K562 (cell line): ENCODE measurements around the gene CCDC141. TPM values are rescaled to one million over a fixed set of nuclear protein-coding genes. Genes with fewer than 3 reads are reported as not detected.

Source experiments
- ATAC-seq: fragments of 200-7000 bp; cut with Tn5 transposase; 3 replicates; pipeline ENCODE4 v1.9.1; 2020; ENCODE audit warnings: moderate library complexity
- BruUV-seq: library from RNA; stranded (reverse); fragments of 400-500 nt; replicated peaks from 2 replicates; lab custom pipeline; 2021; lab: Mats Ljungman, UMichigan
- CTCF ChIA-PET: fragments of 300-600 bp; formaldehyde crosslinking; extraction: SDS; loops from one replicate; lab custom pipeline; 2021; ENCODE audit warnings: low intra/inter-chr PET ratio; lab: Yijun Ruan, JAX
- POLR2A ChIA-PET: fragments of 300-600, 350-650 bp; sonication (Branson Sonifier 250); formaldehyde crosslinking; extraction: SDS; loops from one replicate; lab custom pipeline; 2021; ENCODE audit warnings: antibody characterized with exemption, inconsistent platforms; lab: Yijun Ruan, JAX
- DNase-seq, 4 experiments: peaks; one replicate each; pipeline versions ENCODE4 v3.0.0 to v3.0.0-alpha.2; 2011 to 2018; ENCODE audit warnings: low spot score in 3 of 4, mixed read lengths in 3 of 4; ENCODE audit errors: extremely low read depth in 1 of 4
- FAIRE-seq: peaks from 2 replicates; lab custom pipeline; 2011; peaks lifted over from hg19 to GRCh38; lab: Jason Lieb, UNC
- H2AFZ ChIP-seq: 2 replicates; pipeline ENCODE4 v1.6.0; 2011; ENCODE audit warnings: low read depth, low read length, control low read depth, inconsistent platforms
- H3K27ac ChIP-seq: fragments of 200-600 bp; 3 replicates; pipeline ENCODE4 v1.8.0; 2011; ENCODE audit warnings: low read depth, mild to moderate bottlenecking, control low read depth, inconsistent platforms, low read length, moderate library complexity, mixed read lengths; ENCODE audit errors: extremely low read depth
- H3K27me3 ChIP-seq, 2 experiments: fragments of 300-600 bp in 1 of 2; 2 replicates in 1 of 2; 3 replicates in 1 of 2; pipeline versions ENCODE4 v1.6.0 to v1.8.0; 2011; ENCODE audit warnings: inconsistent platforms in 2 of 2, low read length in 2 of 2, mild to moderate bottlenecking in 1 of 2, mixed read lengths in 1 of 2, moderate library complexity in 1 of 2; ENCODE audit not compliant: control insufficient read depth in 2 of 2, insufficient read depth in 2 of 2
- H3K36me3 ChIP-seq: fragments of 300-600 bp; 3 replicates; pipeline ENCODE4 v1.8.0; 2011; ENCODE audit warnings: mild to moderate bottlenecking, low read length, inconsistent platforms; ENCODE audit not compliant: control insufficient read depth, insufficient read depth
- H3K4me1 ChIP-seq, 2 experiments: fragments of 200-600 bp in 1 of 2; replicated peaks in 1 of 2; 2 replicates in 1 of 2; 3 replicates in 1 of 2; pipeline versions ENCODE4 v1.5.1 to v1.8.0; 2011; ENCODE audit warnings: inconsistent platforms in 2 of 2, low read length in 2 of 2, mild to moderate bottlenecking in 1 of 2, mixed read lengths in 1 of 2, moderate library complexity in 1 of 2; ENCODE audit not compliant: control insufficient read depth in 2 of 2, insufficient read depth in 2 of 2
- H3K4me2 ChIP-seq: 2 replicates; pipeline ENCODE4 v1.6.1; 2011; ENCODE audit warnings: low read length, control low read depth, inconsistent platforms, mixed read lengths; ENCODE audit not compliant: insufficient read depth
- H3K4me3 ChIP-seq: fragments of 200-600 bp; sonication (generic), shearing (Covaris generic); 2 replicates; pipeline ENCODE4 v1.5.1; 2016; ENCODE audit warnings: control low read depth, inconsistent platforms
- H3K79me2 ChIP-seq: fragments of 200-600 bp; 3 replicates; pipeline ENCODE4 v1.8.0; 2011; ENCODE audit warnings: low read length, inconsistent platforms; ENCODE audit not compliant: control insufficient read depth, insufficient read depth
- H3K9ac ChIP-seq, 2 experiments: 2 replicates each; pipeline versions ENCODE4 v1.6.0 to v1.6.1; 2011; ENCODE audit warnings: low read depth in 2 of 2, low read length in 2 of 2, control low read depth in 1 of 2, inconsistent platforms in 1 of 2, mild to moderate bottlenecking in 1 of 2, mixed read lengths in 1 of 2; ENCODE audit not compliant: insufficient read depth in 1 of 2
- H3K9me1 ChIP-seq: one replicate; pipeline ENCODE4 v1.6.0; 2011; ENCODE audit warnings: inconsistent platforms, mild to moderate bottlenecking, low read length, moderate library complexity; ENCODE audit not compliant: control insufficient read depth, insufficient read depth
- H3K9me3 ChIP-seq: replicated peaks from 2 replicates; pipeline ENCODE4 v1.5.1; 2011; ENCODE audit warnings: low read depth, low read length, inconsistent platforms; ENCODE audit not compliant: control insufficient read depth, insufficient read depth
- H4K20me1 ChIP-seq: replicated peaks from 2 replicates; pipeline ENCODE4 v1.6.1; 2011; ENCODE audit warnings: low read length, inconsistent platforms, mixed read lengths; ENCODE audit not compliant: control insufficient read depth, insufficient read depth
- BCL6 ChIP-seq: fragments of 250-450 bp; sonication (Bioruptor Pico); IDR thresholded peaks from 2 replicates; pipeline ENCODE4 v1.4.0; 2020
- CREB3 ChIP-seq: fragments of 450-650 bp; conservative IDR thresholded peaks from 2 replicates; pipeline ENCODE4 v1.6.1; 2016; ENCODE audit warnings: missing genetic modification characterization, low read depth, mild to moderate bottlenecking, missing compliant biosample characterization, moderate library complexity
- FOXK2 ChIP-seq, 2 experiments: fragments of 450-650 bp; IDR thresholded peaks in 1 of 2; conservative IDR thresholded peaks in 1 of 2; 2 replicates each; pipeline ENCODE4 v1.6.1; 2016; ENCODE audit warnings: low read depth in 2 of 2, mild to moderate bottlenecking in 1 of 2
- KDM5B ChIP-seq: fragments of 200-600 bp; sonication (generic); IDR thresholded peaks from 2 replicates; pipeline ENCODE4 v1.6.1; 2012; ENCODE audit warnings: low read depth, mild to moderate bottlenecking, moderate library complexity, low read length, control low read depth, inconsistent platforms; ENCODE audit not compliant: insufficient replicate concordance
- MCM2 ChIP-seq: fragments of 450-650 bp; IDR thresholded peaks from 2 replicates; pipeline ENCODE4 v1.6.1; 2017; ENCODE audit warnings: low read depth, mild to moderate bottlenecking
- MITF ChIP-seq: IDR thresholded peaks from 2 replicates; pipeline ENCODE4 v1.6.1; 2014; ENCODE audit warnings: antibody characterized with exemption
- RBM34 ChIP-seq: fragments of 200-400 bp; formaldehyde crosslinking; IDR thresholded peaks from 2 replicates; pipeline ENCODE4 v1.6.1; 2018; ENCODE audit warnings: low read length, borderline replicate concordance; ENCODE audit not compliant: insufficient read depth
- RHOXF2B ChIP-seq: fragments of 250-450 bp; sonication (Bioruptor Pico); conservative IDR thresholded peaks from 2 replicates; pipeline ENCODE4 v1.5.1; 2021
- SMAD3 ChIP-seq: fragments of 450-650 bp; formaldehyde crosslinking; conservative IDR thresholded peaks from 2 replicates; pipeline ENCODE4 v1.4.0; 2020; ENCODE audit warnings: mild to moderate bottlenecking
- TAF7 ChIP-seq: fragments of 450-650 bp; IDR thresholded peaks from 2 replicates; pipeline ENCODE4 v1.6.1; 2016; ENCODE audit warnings: missing genetic modification characterization, missing compliant biosample characterization
- ZNF668 ChIP-seq: fragments of 250-450 bp; sonication (Bioruptor Pico); IDR thresholded peaks from 2 replicates; pipeline ENCODE4 v1.8.0; 2022; ENCODE audit warnings: mild to moderate bottlenecking, inconsistent platforms
- WGBS: fragments of 100-300 bp; shearing (Covaris generic); methylation state at CpG from one replicate; pipeline ENCODE4 v1.1.6; 2016; ENCODE audit warnings: low coverage, mixed read lengths; ENCODE audit not compliant: insufficient coverage; ENCODE audit errors: missing lambda C conversion rate; 5-methylcytosine and 5-hydroxymethylcytosine counted together
- in situ Hi-C: fragments of 300-500 bp; cut with MboI; formaldehyde crosslinking; loops from 4 replicates; pipeline ENCODE4 v1.15.0; 2018; ENCODE audit warnings: inconsistent platforms, mixed read lengths
- intact Hi-C: fragments of 100-400 bp; cut with micrococcal nuclease; formaldehyde crosslinking; loops from 2 replicates; pipeline ENCODE4 v1.14.2; 2022
- polyA plus RNA-seq, 8 experiments: library from polyadenylated mRNA; depleted of rRNA in 4 of 8; stranded (reverse) in 5 of 8; unstranded in 3 of 8; fragments of >200 nt; fragmentation: Nextera tagmentation in 2 of 8; fragmentation: Illumina TruSeq in 1 of 8; extraction: Ambion mirVana in 2 of 8; extraction: Trizol in 1 of 8; gene quantifications; 2 replicates each; pipeline versions ENCODE4 v1.2.1 to v1.2.3, GENCODE V29; 2011 to 2014; ENCODE audit warnings: inconsistent platforms in 1 of 8, missing spikeins in 1 of 8
- total RNA-seq, 7 experiments: library from RNA; depleted of rRNA in 6 of 7; stranded (reverse); fragments of >200 nt in 6 of 7; fragmentation: Illumina TruSeq in 2 of 7; extraction: Trizol in 2 of 7; gene quantifications; 2 replicates each; pipeline versions ENCODE4 v1.2.1 to v1.2.3, GENCODE V29; 2011 to 2021; ENCODE audit warnings: low replicate concordance in 1 of 7

Gene CCDC141
- total and polyA plus RNA-seq, 9 of the 15 experiments (the other 6 are each of a cell fraction or from before 2014, with no cell fraction given), result 0.09 TPM; not detected in 8

GRCh38 chr2:178928077-178928476, 121.9 kb downstream of the CCDC141 start:
- in situ Hi-C loops, result no loop called here
- H3K9me3 ChIP-seq, result no peaks in the 10 kb centered on the region
- no peak for ATAC-seq
- no peak for DNase-seq
- H3K4me2 ChIP-seq, result no peak overlapping the region
- no peak for FAIRE-seq
- no peaks in the 10 kb centered on the region for H3K4me1 ChIP-seq
- POLR2A ChIA-PET, result no interaction called here
- H3K9me1 ChIP-seq, result no peaks in the 10 kb centered on the region
- intact Hi-C loops, result no loop called here
- no peak overlapping the region for H3K4me3 ChIP-seq
- CTCF ChIA-PET, result no interaction called here
- H4K20me1 ChIP-seq, result no peaks in the 10 kb centered on the region
- WGBS, result 0% methylated on average over 4 of the region's 4 CpGs
- no peak overlapping the region for H2AFZ ChIP-seq
- TF ChIP-seq BCL6 (CRISPR knock-in tag), result no peak
- no peak for TF ChIP-seq KDM5B
- TF ChIP-seq MITF, result no peak
- no peak for TF ChIP-seq ZNF668 (CRISPR knock-in tag)
- TF ChIP-seq CREB3 (tag), result no peak
- TF ChIP-seq TAF7 (tag), result no peak
- no peak for TF ChIP-seq SMAD3
- no peak for TF ChIP-seq FOXK2 (conservative IDR thresholded peaks at IDR 0.05 in 1 of 2, IDR thresholded peaks at IDR 0.05 in 1 of 2; ENCODE audit: low read depth in 2 of 2)
- no peak for TF ChIP-seq MCM2
- TF ChIP-seq RBM34, result no peak
- TF ChIP-seq RHOXF2B (CRISPR knock-in tag), result no peak
- no peaks in the 10 kb centered on the region for H3K27me3 ChIP-seq
- H3K79me2 ChIP-seq, result no peaks in the 10 kb centered on the region
- H3K27ac ChIP-seq, result no peak overlapping the region
- no peak overlapping the region for H3K9ac ChIP-seq
- BruUV-seq, result no TSS peak
- no peaks in the 10 kb centered on the region for H3K36me3 ChIP-seq
